Right lobe of liver (tissue), 4 donors: ENCODE results near the gene SEMA4D.

Experiments used
- CTCF ChIP-seq, 4 donors: fragments of 200-600 bp in 3 of 4; fragments of 450-650 bp in 1 of 4; IDR thresholded peaks; one replicate each; pipeline versions ENCODE4 v1.5.1 to v1.8.0; 2016 to 2022; ENCODE audit warnings: antibody characterized with exemption in 4 of 4, mild to moderate bottlenecking in 2 of 4
- POLR2A ChIP-seq: fragments of 450-650 bp; IDR thresholded peaks from one replicate; pipeline ENCODE4 v1.6.1; 2017; ENCODE audit warnings: antibody characterized with exemption, mild to moderate bottlenecking
- donor health status: DM: no; HTN: no; CAD: no.
- donor health status: DM: no; HTN: no; CAD: no.
- donor health status: DM: no; HTN: yes; CAD: no.

- no peak for TF ChIP-seq CTCF (IDR thresholded peaks at IDR 0.05)
- no peak for TF ChIP-seq POLR2A
Observed at GRCh38 chr9:89473762-89474469, 24.0 kb downstream of the SEMA4D start.
